Endodermal cell (in vitro differentiated cells): ENCODE results near the gene RPS6KB2. TPM values are rescaled to one million over a fixed set of nuclear protein-coding genes. Genes with fewer than 3 reads are reported as not detected.
"Not testable (repeated sequence)": the region's sequence is repeated elsewhere in the genome, so short reads cannot be mapped to it uniquely, and the experiment has no call there.

Source experiments
- DNase-seq: peaks from one replicate; pipeline ENCODE4 v3.0.0-alpha.2; 2017
- H3K27ac ChIP-seq: 2 replicates; pipeline ENCODE4 v1.5.1; 2013; ENCODE audit warnings: mild to moderate bottlenecking, low read depth, low read length, moderate library complexity
- H3K27me3 ChIP-seq: 2 replicates; pipeline ENCODE4 v1.6.1; 2013; ENCODE audit warnings: mild to moderate bottlenecking, low read length, moderate library complexity; ENCODE audit not compliant: insufficient read depth, control insufficient read depth, poor library complexity, severe bottlenecking
- H3K36me3 ChIP-seq: 2 replicates; pipeline ENCODE4 v1.7.0; 2013; ENCODE audit warnings: mild to moderate bottlenecking, low read length, moderate library complexity; ENCODE audit not compliant: control insufficient read depth, insufficient read depth
- H3K4me1 ChIP-seq: one replicate; pipeline ENCODE4 v1.7.0; 2013; ENCODE audit warnings: low read length; ENCODE audit not compliant: control insufficient read depth, insufficient read depth
- H3K4me3 ChIP-seq: 2 replicates; pipeline ENCODE4 v1.5.1; 2013; ENCODE audit warnings: mild to moderate bottlenecking, low read length, moderate library complexity
- H3K9ac ChIP-seq: 2 replicates; pipeline ENCODE4 v1.6.1; 2013; ENCODE audit warnings: mild to moderate bottlenecking, low read length, moderate library complexity; ENCODE audit not compliant: poor library complexity, severe bottlenecking; ENCODE audit errors: extremely low read depth
- H3K9me3 ChIP-seq: 2 replicates; pipeline ENCODE4 v1.6.1; 2013; ENCODE audit warnings: mild to moderate bottlenecking, low read length, moderate library complexity; ENCODE audit not compliant: control insufficient read depth
- H3K27ac Mint-ChIP-seq: 2 replicates; pipeline ENCODE4 v1.8.0; 2020; ENCODE audit warnings: mixed read lengths
- H3K27me3 Mint-ChIP-seq: 2 replicates; pipeline ENCODE4 v1.8.0; 2021; ENCODE audit warnings: mild to moderate bottlenecking, mixed read lengths; ENCODE audit not compliant: insufficient read depth
- H3K36me3 Mint-ChIP-seq: 2 replicates; pipeline ENCODE4 v1.8.0; 2020; ENCODE audit warnings: low read depth, mixed read lengths
- H3K4me1 Mint-ChIP-seq: 2 replicates; pipeline ENCODE4 v1.8.0; 2020; ENCODE audit warnings: mixed read lengths
- H3K4me3 Mint-ChIP-seq: 2 replicates; pipeline ENCODE4 v1.8.0; 2020; ENCODE audit warnings: mild to moderate bottlenecking, moderate library complexity, mixed read lengths
- H3K9me3 Mint-ChIP-seq: 2 replicates; pipeline ENCODE4 v1.8.0; 2020; ENCODE audit warnings: mild to moderate bottlenecking, mixed read lengths
- CTCF ChIP-seq: fragments of 200-600 bp; sonication (generic); conservative IDR thresholded peaks from 2 replicates; pipeline ENCODE4 v1.5.0; 2021; ENCODE audit warnings: antibody characterized with exemption, mild to moderate bottlenecking
- WGBS, 2 experiments: methylation state at CpG; one replicate each; pipeline versions ENCODE4 v1.1.5 to v1.1.7; 2013; ENCODE audit warnings: missing lambda C conversion rate in 2 of 2, mixed read lengths in 1 of 2; ENCODE audit not compliant: insufficient coverage in 1 of 2, insufficient read length in 1 of 2; 5-methylcytosine and 5-hydroxymethylcytosine counted together
- total RNA-seq, 2 donors: library from RNA; stranded (reverse); fragmentation: NEBNext Ultra II Directional in 1 of 2; extraction: Animal tissue kit (Norgen Biotek cat#: 25700) in 1 of 2; gene quantifications; 2 replicates in 1 of 2; 3 replicates in 1 of 2; pipeline ENCODE4 v1.2.1, GENCODE V29; 2021

Gene RPS6KB2
- total RNA-seq, 2 donors from 2014 or later: 47.0 to 51.8 TPM

DNA sequence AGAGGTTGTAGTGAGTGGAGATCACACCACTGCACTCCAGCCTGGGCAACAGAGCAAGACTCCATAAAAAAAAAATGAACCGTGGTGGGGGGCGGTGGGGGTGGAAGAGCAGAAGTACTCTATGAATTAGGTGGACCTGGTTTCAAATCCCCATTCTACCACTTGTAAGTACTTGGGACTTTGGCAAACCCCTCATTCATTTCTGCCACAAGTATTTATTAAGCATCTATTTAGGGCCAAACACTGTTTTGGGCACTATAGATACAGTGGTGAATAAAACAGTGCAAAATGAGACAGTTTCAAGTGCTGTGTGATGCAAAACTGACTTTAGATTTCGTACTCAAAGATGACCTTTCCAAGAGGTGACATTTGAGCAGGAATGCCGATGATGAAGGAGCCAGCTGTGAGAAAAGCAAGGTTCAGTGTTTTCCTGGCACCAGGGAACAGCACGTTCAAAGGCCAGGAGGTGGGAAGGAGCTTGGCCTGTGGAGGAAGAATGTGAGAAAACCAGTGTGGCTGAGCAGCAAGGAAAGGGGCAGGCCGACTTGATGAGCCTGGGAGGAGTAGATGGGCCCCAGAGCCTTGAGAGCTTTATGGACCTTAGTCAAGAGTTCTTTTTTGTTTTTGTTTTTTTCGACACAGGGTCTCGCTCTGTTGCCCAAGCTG, 42.2 kb downstream of the RPS6KB2 start:
- H3K27ac Mint-ChIP-seq: no peak overlapping the region
- no peak for TF ChIP-seq CTCF
- no peak overlapping the region for H3K27ac ChIP-seq
- peak overlapping the region; percentile 85 for H3K4me3 Mint-ChIP-seq
- H3K27me3 Mint-ChIP-seq: no peaks in the 10 kb centered on the region
- no peaks in the 10 kb centered on the region for H3K27me3 ChIP-seq
- peaks cover under 1% of the 10 kb centered on the region for H3K36me3 Mint-ChIP-seq
- H3K9me3 Mint-ChIP-seq: no peaks in the 10 kb centered on the region
- H3K9ac ChIP-seq: no peak overlapping the region
- DNase-seq: no peak
- no peaks in the 10 kb centered on the region for H3K36me3 ChIP-seq
- peaks cover 5% of the 10 kb centered on the region for H3K4me1 Mint-ChIP-seq
- no peaks in the 10 kb centered on the region for H3K4me1 ChIP-seq
- WGBS, 2 experiments: 82 to 95% methylated on average over 4 to 8 of the region's 8 CpGs
- no peaks in the 10 kb centered on the region for H3K9me3 ChIP-seq
- H3K4me3 ChIP-seq: no peak overlapping the region

DNA sequence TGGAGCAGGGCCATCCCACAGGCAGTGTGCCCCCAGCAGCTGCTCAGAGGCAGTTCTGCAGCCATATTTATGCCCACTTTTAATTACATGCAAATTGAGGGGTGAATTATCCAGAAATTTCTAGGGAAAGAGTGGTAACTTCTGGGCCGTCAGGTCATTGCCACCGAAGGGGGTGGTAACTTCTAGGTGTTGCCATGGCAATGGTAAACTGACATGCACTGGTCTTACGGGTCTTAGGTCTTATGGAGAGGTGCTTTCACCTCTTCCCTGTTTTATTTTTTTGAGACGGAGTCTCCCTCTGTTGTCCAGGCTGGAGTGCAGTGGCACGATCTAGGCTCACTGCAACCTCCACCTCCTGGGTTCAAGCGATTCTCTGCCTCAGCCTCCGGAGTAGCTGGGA, 44.6 kb downstream of the RPS6KB2 start:
- Mint-ChIP-seq H3K36me3 (no peaks in the 10 kb centered on the region), H3K9me3 (peaks cover 12% of the 10 kb centered on the region), H3K4me3 (no peak overlapping the region), H3K27ac (no peak overlapping the region), H3K4me1 (peaks cover 6% of the 10 kb centered on the region), H3K27me3 (no peaks in the 10 kb centered on the region)
- no peaks in the 10 kb centered on the region for H3K4me1 ChIP-seq
- WGBS, 2 experiments: 68 to 91% methylated on average over 5 to 7 of the region's 7 CpGs
- peak; percentile 45 for DNase-seq
- no peaks in the 10 kb centered on the region for H3K27me3 ChIP-seq
- no peak overlapping the region for H3K9ac ChIP-seq
- TF ChIP-seq CTCF: no peak
- H3K27ac ChIP-seq: no peak overlapping the region
- H3K9me3 ChIP-seq: no peaks in the 10 kb centered on the region
- no peak overlapping the region for H3K4me3 ChIP-seq
- H3K36me3 ChIP-seq: no peaks in the 10 kb centered on the region

DNA sequence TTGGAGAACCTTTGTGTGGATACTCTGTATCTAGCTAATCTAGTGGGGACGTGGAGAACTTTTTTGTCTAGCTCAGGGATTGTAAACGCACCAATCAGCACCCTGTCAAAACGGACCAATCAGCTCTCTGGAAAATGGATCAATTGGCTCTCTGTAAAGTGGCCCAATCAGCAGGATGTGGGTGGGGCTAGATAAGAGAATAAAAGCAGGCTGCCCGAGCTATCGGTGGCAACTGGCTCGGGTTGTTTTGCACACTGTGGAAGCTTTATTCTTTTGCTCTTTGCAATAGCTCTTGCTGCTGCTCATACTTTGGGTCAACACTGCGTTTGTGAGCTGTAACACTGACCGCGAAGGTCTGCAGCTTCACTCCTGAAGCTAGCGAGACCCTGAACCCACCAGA, 48.4 kb downstream of the RPS6KB2 start:
- 87 to 96% methylated on average over 9 to 10 of the region's 10 CpGs for WGBS, 2 experiments
- H3K4me1 ChIP-seq, H3K27me3 ChIP-seq, H3K27me3 Mint-ChIP-seq, H3K27ac ChIP-seq, DNase-seq, H3K36me3 Mint-ChIP-seq, H3K4me3 Mint-ChIP-seq, H3K9me3 ChIP-seq, H3K4me3 ChIP-seq, H3K27ac Mint-ChIP-seq, H3K36me3 ChIP-seq, H3K4me1 Mint-ChIP-seq, H3K9ac ChIP-seq: not testable (repeated sequence)
- peaks cover 14% of the 10 kb centered on the region for H3K9me3 Mint-ChIP-seq

DNA sequence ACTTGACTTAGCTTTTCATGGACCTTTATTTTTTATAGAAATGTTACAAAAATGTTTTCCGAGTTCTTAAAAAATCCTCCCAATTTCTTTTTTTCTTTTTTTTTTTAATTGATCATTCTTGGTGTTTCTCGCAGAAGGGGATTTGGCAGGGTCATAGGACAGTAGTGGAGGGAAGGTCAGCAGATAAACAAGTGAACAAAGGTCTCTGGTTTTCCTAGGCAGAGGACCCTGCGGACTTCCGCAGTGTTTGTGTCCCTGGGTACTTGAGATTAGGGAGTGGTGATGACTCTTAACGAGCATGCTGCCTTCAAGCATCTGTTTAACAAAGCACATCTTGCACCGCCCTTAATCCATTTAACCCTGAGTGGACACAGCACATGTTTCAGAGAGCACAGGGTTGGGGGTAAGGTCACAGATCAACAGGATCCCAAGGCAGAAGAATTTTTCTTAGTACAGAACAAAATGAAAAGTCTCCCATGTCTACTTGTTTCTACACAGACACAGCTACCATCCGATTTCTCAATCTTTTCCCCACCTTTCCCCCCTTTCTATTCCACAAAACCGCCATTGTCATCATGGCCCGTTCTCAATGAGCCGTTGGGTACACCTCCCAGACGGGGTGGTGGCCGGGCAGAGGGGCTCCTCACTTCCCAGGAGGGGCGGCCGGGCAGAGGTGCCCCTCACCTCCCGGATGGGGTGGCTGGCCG, 49.2 kb downstream of the RPS6KB2 start:
- H3K27me3 Mint-ChIP-seq, H3K4me3 ChIP-seq, H3K27me3 ChIP-seq, H3K36me3 ChIP-seq, DNase-seq, H3K9ac ChIP-seq, H3K27ac ChIP-seq, H3K4me3 Mint-ChIP-seq, H3K27ac Mint-ChIP-seq, H3K9me3 ChIP-seq, H3K4me1 Mint-ChIP-seq, H3K4me1 ChIP-seq, H3K36me3 Mint-ChIP-seq: not testable (repeated sequence)
- 90 to 97% methylated on average over 3 to 12 of the region's 16 CpGs for WGBS, 2 experiments
- H3K9me3 Mint-ChIP-seq: peaks cover 14% of the 10 kb centered on the region
